Measurements from ENCODE around the gene PRKAG1. TPM values are rescaled to one million over a fixed set of nuclear protein-coding genes. Genes with fewer than 3 reads are reported as not detected.

The PRKAG1 gene
- total RNA-seq, 1 experiment from 2014 or later: 57.3 TPM

- BruUV-seq (replicated peaks): no TSS peak
- DNase-seq (ENCODE audit: low read depth, low spot score) (no peak), ATAC-seq (peak; percentile 56)
- H3K27ac ChIP-seq (ENCODE audit: low read length): no peak overlapping the region
- no peaks in the 10 kb centered on the region for H3K36me3 ChIP-seq (ENCODE audit: control insufficient read depth, insufficient read depth, low read length)
- CTCF ChIA-PET: interaction anchor here (0.5 to 1.5 kb wide), 12 partner anchors 9 to 140 kb away, joined by 3 to 8 read pairs (median 4); partner anchors contain the start of gene ARF3
- intact Hi-C loops (cut with micrococcal nuclease; ENCODE audit: unreplicated experiment): no loop called here
- peaks cover 12% of the 10 kb centered on the region for H3K4me1 ChIP-seq (ENCODE audit: control insufficient read depth, insufficient read depth, low read length)
- H3K9me3 ChIP-seq (ENCODE audit: control insufficient read depth, insufficient read depth, low read depth, low read length): no peaks in the 10 kb centered on the region
- no peak for TF ChIP-seq POLR2AphosphoS5 (IDR thresholded peaks at IDR 0.05; ENCODE audit: low read depth, low read length)
- no peak for TF ChIP-seq REST (IDR thresholded peaks at IDR 0.05; ENCODE audit: insufficient read depth in 1 of 2, low read depth in 2 of 2, low read length in 1 of 2)
- TF ChIP-seq SIN3A (IDR thresholded peaks at IDR 0.05; ENCODE audit: borderline replicate concordance, insufficient read depth, low read depth, low read length): no peak
- TF ChIP-seq CTCF (IDR thresholded peaks at IDR 0.05): peak; percentile 89
- peak; percentile 64 for TF ChIP-seq TCF7L2 (IDR thresholded peaks at IDR 0.05; ENCODE audit: low read depth, low read length)
- peak overlapping the region; percentile 14 to 30 for H3K4me3 ChIP-seq (ENCODE audit: low read depth in 2 of 2, low read length in 2 of 2)
- in situ Hi-C loops (cut with HindIII; ENCODE audit: low pct_unique_long_range_greater_than_20kb, low sequenced_read_pairs): no loop called here
- no peaks in the 10 kb centered on the region for H3K27me3 ChIP-seq (ENCODE audit: control insufficient read depth, insufficient read depth, low read length)
- POLR2A ChIA-PET: interaction anchor here (0.6 to 1.1 kb wide), 7 partner anchors 10 to 142 kb away, joined by 3 to 5 read pairs (median 3); no protein-coding TSS in a partner anchor
Observed at GRCh38 chr12:48996794-48997718, 21.5 kb downstream of the PRKAG1 start.

- peak overlapping the region; percentile 26 to 50 for H3K4me3 ChIP-seq (ENCODE audit: low read depth in 2 of 2, low read length in 2 of 2)
- H3K27ac ChIP-seq (ENCODE audit: low read length): no peak overlapping the region
- DNase-seq (ENCODE audit: low read depth, low spot score) (peak; percentile 48), ATAC-seq (peak; percentile 77)
- intact Hi-C loops (cut with micrococcal nuclease; ENCODE audit: unreplicated experiment): loop anchor here (2.0 kb wide), 1 partner anchor 142 kb away; the partner anchor contains the start of gene DDX23
- POLR2A ChIA-PET: interaction anchor here (0.8 kb wide), 1 partner anchor 38 kb away, joined by 3 read pairs; no protein-coding TSS in a partner anchor
- H3K4me1 ChIP-seq (ENCODE audit: control insufficient read depth, insufficient read depth, low read length): peaks cover 12% of the 10 kb centered on the region
- no peak for TF ChIP-seq REST (IDR thresholded peaks at IDR 0.05; ENCODE audit: insufficient read depth in 1 of 2, low read depth in 2 of 2, low read length in 1 of 2)
- TF ChIP-seq CTCF (IDR thresholded peaks at IDR 0.05): peak; percentile 95
- CTCF ChIA-PET: interaction anchor here (0.6 to 1.1 kb wide), 5 partner anchors 15 to 240 kb away, joined by 4 to 16 read pairs (median 6); no protein-coding TSS in a partner anchor
- no peaks in the 10 kb centered on the region for H3K27me3 ChIP-seq (ENCODE audit: control insufficient read depth, insufficient read depth, low read length)
- H3K9me3 ChIP-seq (ENCODE audit: control insufficient read depth, insufficient read depth, low read depth, low read length): no peaks in the 10 kb centered on the region
- H3K36me3 ChIP-seq (ENCODE audit: control insufficient read depth, insufficient read depth, low read length): no peaks in the 10 kb centered on the region
- in situ Hi-C loops (cut with HindIII; ENCODE audit: low pct_unique_long_range_greater_than_20kb, low sequenced_read_pairs): no loop called here
- BruUV-seq (replicated peaks): no TSS peak
Observed at GRCh38 chr12:48995086-48995879, 23.3 kb downstream of the PRKAG1 start.

Data from Panc1 (cell line).